Measurements from ENCODE around the gene GTF2IRD1. TPM values are rescaled to one million over a fixed set of nuclear protein-coding genes. Genes with fewer than 3 reads are reported as not detected.
"Not testable (repeated sequence)": the region's sequence is repeated elsewhere in the genome, so short reads cannot be mapped to it uniquely, and the experiment has no call there.

The GTF2IRD1 gene
- total RNA-seq, 2 experiments from 2014 or later, result 0.94 to 1.3 TPM

DNA sequence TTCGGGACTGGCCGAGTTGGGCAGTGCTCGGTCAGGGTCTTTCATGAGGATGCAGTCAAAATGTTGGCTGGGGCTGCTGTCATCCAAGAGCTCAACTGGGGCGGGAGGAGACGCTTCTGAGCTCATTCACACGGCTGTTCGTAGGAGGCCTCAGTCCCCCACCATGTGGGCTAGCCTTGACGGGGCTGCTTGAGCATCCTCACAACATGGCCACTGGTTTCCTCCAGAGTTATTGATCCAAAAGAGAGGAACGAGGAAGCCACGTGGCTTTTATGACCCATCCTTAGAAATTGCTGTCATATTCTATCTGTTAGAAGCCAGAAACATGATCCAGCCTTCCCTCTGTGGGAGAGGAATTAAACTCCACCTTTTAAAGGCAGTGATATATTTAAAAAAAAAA lies 68.1 kb downstream of the GTF2IRD1 start:
- Mint-ChIP-seq H3K9me3 (peaks cover 4% of the 10 kb centered on the region), H3K4me3 (no peak overlapping the region), H3K36me3 (ENCODE audit: low read depth) (no peaks in the 10 kb centered on the region), H3K27me3 (no peaks in the 10 kb centered on the region), H3K4me1 (no peaks in the 10 kb centered on the region), H3K27ac (no peak overlapping the region)
- no peak for DNase-seq
- POLR2A ChIA-PET, result no interaction called here
- CTCF ChIA-PET, result no interaction called here

DNA sequence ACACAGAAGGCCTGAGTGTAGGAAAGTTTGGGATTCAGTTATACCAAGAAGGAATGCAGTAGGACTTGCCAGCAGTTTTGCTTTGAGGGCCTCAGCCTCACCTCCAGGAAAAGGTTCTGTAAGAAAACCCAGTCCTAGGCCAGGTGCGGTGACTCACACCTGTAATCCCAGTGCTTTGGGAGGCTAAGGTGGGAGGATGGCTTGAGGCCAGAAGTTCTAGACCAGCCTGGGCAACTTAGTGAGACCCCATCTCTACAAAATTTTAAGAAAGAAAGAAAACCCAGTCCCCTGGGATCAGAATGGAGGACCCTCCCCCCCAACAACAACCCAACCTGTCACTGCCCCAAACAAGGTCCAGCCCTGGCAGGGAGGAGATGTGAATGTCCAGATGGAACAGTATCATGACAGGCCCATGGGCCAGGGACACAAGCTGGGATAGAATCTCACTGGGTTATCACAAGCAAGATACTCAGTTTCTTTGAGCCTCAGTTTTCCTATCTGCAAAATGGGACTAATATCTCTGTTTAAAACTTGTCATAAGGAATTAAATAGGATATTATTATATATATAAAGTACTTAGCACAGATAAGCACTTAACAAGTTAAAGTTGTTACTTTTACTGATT lies 68.7 kb downstream of the GTF2IRD1 start:
- CTCF ChIA-PET, result no interaction called here
- DNase-seq, result no peak
- no peaks in the 10 kb centered on the region for H3K4me1 Mint-ChIP-seq
- peak overlapping the region; percentile 42 for H3K27ac Mint-ChIP-seq
- H3K4me3 Mint-ChIP-seq, result no peak overlapping the region
- H3K36me3 Mint-ChIP-seq (ENCODE audit: low read depth), result no peaks in the 10 kb centered on the region
- no peaks in the 10 kb centered on the region for H3K27me3 Mint-ChIP-seq
- POLR2A ChIA-PET, result no interaction called here
- peaks cover 4% of the 10 kb centered on the region for H3K9me3 Mint-ChIP-seq

DNA sequence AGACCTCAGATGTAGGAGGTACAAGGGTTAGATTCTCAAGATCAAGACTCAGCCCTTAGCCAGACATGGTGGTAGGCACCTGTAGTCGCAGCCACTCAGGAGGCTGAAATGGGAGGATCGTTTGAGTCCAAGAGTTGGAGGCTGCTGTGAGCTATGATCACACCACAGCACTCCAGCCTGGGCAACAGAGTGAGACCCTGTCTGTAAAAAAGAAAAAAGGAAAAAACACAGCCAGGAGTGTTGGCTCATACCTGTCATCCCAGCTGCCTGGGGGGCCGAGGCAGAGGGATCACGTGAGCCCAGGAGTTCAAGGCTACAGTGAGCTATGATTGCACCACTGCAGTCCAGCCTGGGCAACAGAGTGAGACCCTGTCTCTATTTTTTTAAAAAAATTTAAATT lies 69.3 kb downstream of the GTF2IRD1 start:
- POLR2A ChIA-PET, result no interaction called here
- H3K9me3 Mint-ChIP-seq, result peaks cover 4% of the 10 kb centered on the region

DNA sequence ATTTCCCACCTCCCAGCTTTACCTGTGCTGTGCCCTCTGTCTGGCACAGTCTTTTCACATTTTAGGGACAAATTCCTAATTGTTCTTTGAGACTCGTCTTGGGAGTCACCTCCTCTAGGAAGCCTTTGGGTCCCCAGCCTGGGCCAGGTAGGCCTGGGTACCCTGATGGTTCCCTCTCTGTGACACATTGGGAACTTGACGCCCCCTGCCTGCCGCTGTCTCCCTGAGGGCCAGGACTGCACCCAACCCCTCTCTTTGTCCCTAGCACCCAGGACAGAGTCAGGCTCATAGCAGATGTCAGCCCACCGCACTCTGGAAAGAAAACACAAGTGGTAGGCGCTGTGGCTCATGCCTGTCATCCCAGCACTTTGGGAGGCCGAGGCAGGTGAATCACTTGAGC lies 71.4 kb downstream of the GTF2IRD1 start:
- CTCF ChIA-PET, result interaction anchor here (0.6 kb wide), 1 partner anchor 8 kb away, joined by 3 read pairs; no protein-coding TSS in a partner anchor
- H3K4me1 Mint-ChIP-seq, result no peaks in the 10 kb centered on the region
- H3K27ac Mint-ChIP-seq, result no peak overlapping the region
- POLR2A ChIA-PET, result interaction anchor here (0.7 kb wide), 1 partner anchor 23 kb away, joined by 6 read pairs; no protein-coding TSS in a partner anchor
- no peak overlapping the region for H3K4me3 Mint-ChIP-seq
- H3K27me3 Mint-ChIP-seq, result no peaks in the 10 kb centered on the region
- no peaks in the 10 kb centered on the region for H3K36me3 Mint-ChIP-seq (ENCODE audit: low read depth)
- H3K9me3 Mint-ChIP-seq, result peaks cover 4% of the 10 kb centered on the region
- DNase-seq, result no peak

More for the DNA sequence above, 69.3 kb downstream of the GTF2IRD1 start:
- Mint-ChIP-seq H3K27me3 (no peaks in the 10 kb centered on the region), H3K36me3 (ENCODE audit: low read depth) (no peaks in the 10 kb centered on the region), H3K4me1 (no peaks in the 10 kb centered on the region), H3K4me3 (no peak overlapping the region), H3K27ac (peak overlapping the region; percentile 42)
- CTCF ChIA-PET, result no interaction called here
- no peak for DNase-seq

DNA sequence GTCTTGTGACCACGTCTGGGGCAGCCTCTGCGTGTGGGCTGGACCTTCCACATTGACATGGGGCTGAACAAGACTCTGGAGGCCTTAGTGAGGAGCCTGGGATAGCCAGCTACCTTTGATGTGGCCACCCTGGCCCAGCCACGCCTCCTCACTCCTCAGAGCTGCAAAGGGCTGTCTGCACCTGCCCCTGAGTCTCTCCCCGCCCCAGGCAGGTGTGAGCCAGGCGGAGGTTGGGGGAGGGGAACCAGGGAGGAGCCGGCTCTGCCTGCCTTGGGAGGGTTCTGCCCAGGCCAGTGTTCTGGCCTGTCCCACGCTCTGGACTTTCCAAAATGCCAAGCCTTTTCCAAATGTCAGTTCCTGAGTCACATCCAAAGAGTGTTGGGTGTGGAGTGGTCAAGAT lies 72.2 kb downstream of the GTF2IRD1 start:
- H3K9me3 Mint-ChIP-seq, result peaks cover 3% of the 10 kb centered on the region
- H3K27me3 Mint-ChIP-seq, result no peaks in the 10 kb centered on the region
- H3K27ac Mint-ChIP-seq, result no peak overlapping the region
- CTCF ChIA-PET, result interaction anchor here (0.6 to 0.9 kb wide), 2 partner anchors 8 to 42 kb away, joined by 3 read pairs; no protein-coding TSS in a partner anchor
- H3K4me1 Mint-ChIP-seq, result no peaks in the 10 kb centered on the region
- no peak overlapping the region for H3K4me3 Mint-ChIP-seq
- H3K36me3 Mint-ChIP-seq (ENCODE audit: low read depth), result no peaks in the 10 kb centered on the region
- no peak for DNase-seq
- POLR2A ChIA-PET, result no interaction called here

DNA sequence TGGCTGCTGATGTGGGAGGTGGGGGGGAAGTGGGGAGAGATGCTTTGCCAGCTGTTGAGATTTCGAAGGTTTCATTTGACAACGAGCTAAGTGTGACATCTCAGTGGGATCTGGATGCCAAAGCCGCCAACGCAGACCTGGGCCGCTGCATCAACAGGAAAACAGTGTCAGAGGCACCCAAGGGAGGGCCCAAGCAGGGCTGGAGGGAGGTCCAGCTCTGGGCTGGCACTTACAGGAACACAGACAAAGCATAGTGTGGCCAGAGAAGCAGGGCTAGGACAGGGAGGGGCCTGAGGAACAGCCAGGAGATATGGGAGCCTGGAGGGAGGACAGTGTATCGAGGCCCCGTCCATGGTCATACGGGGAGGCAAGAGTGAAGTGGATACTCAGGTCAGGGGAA lies 73.1 kb downstream of the GTF2IRD1 start:
- Mint-ChIP-seq H3K36me3 (ENCODE audit: low read depth) (no peaks in the 10 kb centered on the region), H3K9me3 (no peaks in the 10 kb centered on the region), H3K27ac (no peak overlapping the region), H3K4me3 (no peak overlapping the region), H3K4me1 (no peaks in the 10 kb centered on the region), H3K27me3 (no peaks in the 10 kb centered on the region)
- CTCF ChIA-PET, result interaction anchor here (0.6 to 1.5 kb wide), 2 partner anchors 28 to 41 kb away, joined by 3 read pairs; no protein-coding TSS in a partner anchor
- no peak for DNase-seq
- POLR2A ChIA-PET, result no interaction called here

DNA sequence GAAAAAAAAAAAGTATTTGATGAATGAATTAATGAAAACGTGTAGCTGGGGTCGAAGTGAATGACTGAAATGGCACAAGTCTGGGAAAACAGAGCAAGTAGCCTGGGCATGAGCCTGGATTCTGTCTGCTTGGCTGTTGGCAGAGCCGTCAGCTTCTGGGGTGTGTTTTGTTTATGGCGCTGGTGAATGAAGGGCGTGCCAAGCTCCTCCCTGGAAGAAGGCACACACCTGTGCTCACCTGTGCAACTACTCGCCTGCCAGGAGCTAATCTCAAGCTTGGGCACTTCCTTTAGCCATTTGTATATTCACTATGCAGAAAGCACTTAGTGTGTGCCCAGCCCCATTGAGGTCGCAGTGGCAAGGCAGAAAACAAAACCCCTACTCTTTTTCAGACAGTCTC lies 74.1 kb downstream of the GTF2IRD1 start:
- Mint-ChIP-seq H3K4me3 (no peak overlapping the region), H3K9me3 (no peaks in the 10 kb centered on the region), H3K36me3 (ENCODE audit: low read depth) (no peaks in the 10 kb centered on the region), H3K4me1 (no peaks in the 10 kb centered on the region), H3K27ac (no peak overlapping the region), H3K27me3 (no peaks in the 10 kb centered on the region)
- CTCF ChIA-PET, result interaction anchor here (0.7 kb wide), 1 partner anchor 16 kb away, joined by 5 read pairs; no protein-coding TSS in a partner anchor
- no peak for DNase-seq
- POLR2A ChIA-PET, result interaction anchor here (0.5 kb wide), 1 partner anchor 52 kb away, joined by 3 read pairs; no protein-coding TSS in a partner anchor

DNA sequence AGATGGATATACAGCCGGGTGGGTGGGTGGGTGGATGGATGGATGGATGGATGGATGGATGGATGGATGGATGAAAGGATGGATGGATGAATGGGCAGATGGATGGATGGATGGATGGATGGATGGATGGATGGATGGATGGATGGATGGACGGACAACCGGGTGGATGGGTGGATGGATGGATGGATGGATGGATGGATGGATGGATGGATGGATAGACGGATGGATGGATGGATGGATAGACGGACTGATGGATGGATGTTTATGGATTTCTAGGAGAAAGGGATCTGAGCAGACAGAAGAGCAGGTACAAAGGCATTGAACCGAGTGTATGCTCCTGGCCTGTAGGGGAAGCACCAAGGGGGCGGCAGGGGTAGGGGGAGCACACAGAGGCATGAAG lies 75.1 kb downstream of the GTF2IRD1 start:
- H3K27ac Mint-ChIP-seq; POLR2A ChIA-PET; H3K27me3 Mint-ChIP-seq; H3K36me3 Mint-ChIP-seq (ENCODE audit: low read depth); CTCF ChIA-PET; DNase-seq; H3K9me3 Mint-ChIP-seq; H3K4me1 Mint-ChIP-seq; H3K4me3 Mint-ChIP-seq: not testable (repeated sequence)

DNA sequence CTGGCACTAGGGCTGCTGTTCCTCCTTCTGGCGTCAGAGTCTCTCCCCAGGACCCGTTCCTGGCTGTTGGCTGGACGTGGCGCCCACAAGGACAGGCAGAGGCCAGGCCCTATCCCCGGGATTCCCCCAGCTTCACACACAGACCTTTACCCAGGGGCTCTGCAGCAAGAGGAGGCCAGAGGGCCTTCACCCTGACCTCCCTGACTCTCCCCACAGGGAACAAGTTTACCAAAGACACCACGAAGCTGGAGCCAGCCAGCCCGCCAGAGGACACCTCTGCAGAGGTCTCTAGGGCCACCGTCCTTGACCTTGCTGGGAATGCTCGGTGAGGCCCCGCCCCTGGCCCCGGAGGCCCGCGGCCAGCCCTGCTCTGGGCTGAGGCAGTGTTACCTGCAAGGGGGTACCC lies 82.2 kb downstream of the GTF2IRD1 start:
- H3K9me3 Mint-ChIP-seq, result no peaks in the 10 kb centered on the region
- no peak for DNase-seq
- no peak overlapping the region for H3K4me3 Mint-ChIP-seq
- H3K4me1 Mint-ChIP-seq, result no peaks in the 10 kb centered on the region
- no peaks in the 10 kb centered on the region for H3K36me3 Mint-ChIP-seq (ENCODE audit: low read depth)
- H3K27ac Mint-ChIP-seq, result no peak overlapping the region
- ChIA-PET CTCF (no interaction called here), POLR2A (no interaction called here)
- no peaks in the 10 kb centered on the region for H3K27me3 Mint-ChIP-seq

DNA sequence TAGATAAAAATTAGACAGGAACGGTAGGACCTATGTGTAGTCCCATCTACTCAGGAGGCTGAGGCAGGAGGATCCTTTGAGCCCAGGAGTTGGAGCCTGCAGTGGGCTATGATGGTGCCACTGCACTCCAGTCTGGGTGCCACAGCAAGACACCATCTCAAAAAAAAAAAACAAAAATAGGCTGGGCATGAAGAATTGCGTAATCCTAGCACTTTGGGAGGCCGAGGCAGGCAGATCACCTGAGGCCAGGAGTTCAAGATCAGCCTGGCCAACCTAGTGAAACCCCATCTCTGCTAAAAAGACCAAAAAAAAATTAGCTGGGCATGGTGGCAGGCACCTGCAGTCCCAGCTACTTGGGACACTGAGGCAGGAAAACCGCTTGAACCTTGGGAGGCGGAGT lies 88.2 kb downstream of the GTF2IRD1 start:
- POLR2A ChIA-PET; DNase-seq; H3K36me3 Mint-ChIP-seq (ENCODE audit: low read depth); H3K27me3 Mint-ChIP-seq; H3K4me3 Mint-ChIP-seq; H3K27ac Mint-ChIP-seq; H3K9me3 Mint-ChIP-seq; H3K4me1 Mint-ChIP-seq: not testable (repeated sequence)
- CTCF ChIA-PET, result interaction anchor here (0.6 kb wide), 1 partner anchor 14 kb away, joined by 3 read pairs; no protein-coding TSS in a partner anchor

DNA sequence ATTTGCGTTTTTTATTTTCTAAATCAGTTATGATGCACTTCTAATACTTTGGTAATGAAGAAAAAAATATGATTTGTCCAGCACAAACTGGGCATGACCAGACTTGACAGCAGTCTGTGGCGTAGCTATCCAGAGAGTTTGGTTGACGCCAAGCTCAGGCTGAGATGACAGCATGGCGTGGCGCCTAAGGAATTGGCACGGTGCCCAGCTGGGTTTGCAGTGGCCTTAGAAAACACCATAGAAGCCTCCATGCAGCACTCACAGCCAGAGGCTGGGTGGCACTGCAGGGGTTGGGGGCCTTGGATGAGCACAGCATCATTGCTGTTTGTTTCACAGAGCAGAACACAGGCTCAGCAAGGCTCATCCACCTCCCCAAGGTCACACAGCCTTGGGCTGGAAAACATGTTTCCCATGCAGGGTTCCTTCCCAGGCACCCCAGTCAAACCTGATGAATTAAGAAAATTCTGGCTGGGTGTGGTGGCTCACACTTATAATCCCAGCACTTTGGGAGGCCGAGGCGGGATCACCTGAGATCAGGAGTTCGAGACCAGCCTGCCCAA lies 88.9 kb downstream of the GTF2IRD1 start:
- DNase-seq, result no peak
- Mint-ChIP-seq H3K4me1 (no peaks in the 10 kb centered on the region), H3K36me3 (ENCODE audit: low read depth) (no peaks in the 10 kb centered on the region), H3K27me3 (no peaks in the 10 kb centered on the region), H3K27ac (no peak overlapping the region), H3K4me3 (no peak overlapping the region), H3K9me3 (peaks cover 5% of the 10 kb centered on the region)
- POLR2A ChIA-PET, result no interaction called here
- CTCF ChIA-PET, result interaction anchor here (0.6 kb wide), 2 partner anchors 13 to 32 kb away, joined by 3 read pairs; no protein-coding TSS in a partner anchor

DNA sequence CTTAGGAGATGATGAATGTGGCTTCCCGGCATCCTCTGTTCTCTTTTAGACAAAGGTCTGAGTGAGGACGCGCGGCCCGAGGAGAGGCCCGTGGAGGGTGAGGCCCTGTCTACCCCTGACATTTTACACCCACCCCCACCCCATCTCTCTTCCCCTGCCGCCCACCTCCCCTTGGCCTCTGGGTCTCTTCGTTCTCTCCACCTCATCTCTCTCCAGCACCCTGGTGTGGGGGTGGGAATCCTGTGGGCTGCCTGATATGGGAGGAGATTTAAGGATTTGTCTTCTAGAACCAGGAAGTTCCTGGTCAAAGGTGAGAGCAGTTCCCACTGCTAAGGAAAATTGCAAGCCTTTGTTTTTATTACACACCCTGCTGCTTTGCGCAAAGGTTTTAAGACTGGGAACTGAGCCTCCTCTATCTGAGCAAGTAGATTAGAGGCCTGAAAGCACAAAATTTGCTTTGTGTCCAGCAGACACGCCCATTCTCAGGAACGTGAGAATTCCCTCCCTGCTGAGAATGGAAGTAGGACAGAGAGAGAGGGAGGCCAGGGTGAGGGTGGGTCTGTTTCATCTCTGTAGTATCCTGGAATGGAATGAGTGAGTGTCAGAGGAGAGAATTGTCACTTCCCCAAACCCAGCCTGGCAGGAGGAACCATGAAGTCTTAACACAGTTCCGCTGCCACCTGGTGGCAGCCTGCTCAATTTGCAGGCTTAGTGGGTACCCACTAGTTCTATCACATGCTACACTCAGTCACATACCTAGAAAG lies 91.2 kb downstream of the GTF2IRD1 start:
- H3K36me3 Mint-ChIP-seq (ENCODE audit: low read depth), result no peaks in the 10 kb centered on the region
- no peak overlapping the region for H3K27ac Mint-ChIP-seq
- H3K4me3 Mint-ChIP-seq, result no peak overlapping the region
- H3K9me3 Mint-ChIP-seq, result peaks cover 5% of the 10 kb centered on the region
- no peaks in the 10 kb centered on the region for H3K27me3 Mint-ChIP-seq
- CTCF ChIA-PET, result interaction anchor here (1.2 kb wide), 1 partner anchor 134 kb away, joined by 3 read pairs; no protein-coding TSS in a partner anchor
- POLR2A ChIA-PET, result no interaction called here
- H3K4me1 Mint-ChIP-seq, result no peaks in the 10 kb centered on the region
- peak; percentile 12 for DNase-seq

DNA sequence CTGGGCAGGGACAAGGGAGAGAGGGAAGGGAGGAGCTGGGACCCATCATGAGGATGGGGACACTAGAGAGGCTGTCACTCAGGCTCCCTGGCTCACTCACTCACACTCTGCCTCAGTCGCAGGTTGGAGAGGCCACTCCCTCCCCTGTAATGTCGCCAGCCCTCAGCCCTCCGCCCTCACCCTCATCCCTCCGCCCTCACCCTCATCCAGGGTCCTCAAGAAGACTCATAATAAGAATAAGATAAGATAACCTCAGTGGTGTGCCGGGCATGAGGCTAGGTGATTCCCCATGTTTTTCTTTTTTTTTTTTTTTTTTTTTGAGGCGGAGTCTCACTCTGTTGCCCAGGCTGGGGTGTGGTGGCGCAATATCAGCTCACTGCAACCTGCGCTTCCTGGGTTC lies 92.2 kb downstream of the GTF2IRD1 start:
- no peak overlapping the region for H3K4me3 Mint-ChIP-seq
- H3K27ac Mint-ChIP-seq, result no peak overlapping the region
- H3K4me1 Mint-ChIP-seq, result no peaks in the 10 kb centered on the region
- CTCF ChIA-PET, result interaction anchor here (1.2 kb wide), 1 partner anchor 135 kb away, joined by 3 read pairs; no protein-coding TSS in a partner anchor
- H3K9me3 Mint-ChIP-seq, result peaks cover 5% of the 10 kb centered on the region
- H3K36me3 Mint-ChIP-seq (ENCODE audit: low read depth), result no peaks in the 10 kb centered on the region
- no peak for DNase-seq
- POLR2A ChIA-PET, result no interaction called here
- H3K27me3 Mint-ChIP-seq, result no peaks in the 10 kb centered on the region
